HL-60 (cell line): ENCODE results near the gene PCDHB16.
A peak's percentile ranks its signal among the peaks of the same experiment; 100 is the strongest.
"Not testable (repeated sequence)": the region's sequence is repeated elsewhere in the genome, so short reads cannot be mapped to it uniquely, and the experiment has no call there.

ENCODE experiments used
- DNase-seq, 2 experiments: peaks; one replicate each; pipeline ENCODE4 v3.0.0-alpha.2; 2010 to 2020; ENCODE audit warnings: low read depth in 1 of 2, low spot score in 1 of 2
- H3K27ac ChIP-seq: fragments of 250-450 bp; sonication (Bioruptor Pico); replicated peaks from 2 replicates; pipeline ENCODE4 v1.5.1; 2020; ENCODE audit warnings: mild to moderate bottlenecking, moderate library complexity
- H3K27me3 ChIP-seq: fragments of 250-450 bp; sonication (Bioruptor Pico); 2 replicates; pipeline ENCODE4 v1.5.1; 2021; ENCODE audit warnings: mild to moderate bottlenecking, moderate library complexity; ENCODE audit not compliant: insufficient read depth, poor library complexity, severe bottlenecking
- H3K4me3 ChIP-seq: replicated peaks from 2 replicates; pipeline ENCODE4 v1.5.1; 2011; ENCODE audit warnings: mild to moderate bottlenecking, control low read depth, low read length; ENCODE audit not compliant: insufficient read depth
- CTCF ChIP-seq: IDR thresholded peaks from one replicate; pipeline ENCODE4 v1.5.1; 2011; ENCODE audit warnings: low read length, control low read depth, inconsistent platforms; ENCODE audit not compliant: insufficient read depth
- GABPA ChIP-seq: IDR thresholded peaks from 2 replicates; pipeline ENCODE4 v1.6.1; 2012; ENCODE audit warnings: low read depth
- POLR2AphosphoS5 ChIP-seq: IDR thresholded peaks from 2 replicates; pipeline ENCODE4 v1.6.1; 2012; ENCODE audit warnings: low read depth
- REST ChIP-seq: IDR thresholded peaks from 2 replicates; pipeline ENCODE4 v1.6.1; 2012; ENCODE audit warnings: low read depth; ENCODE audit not compliant: insufficient replicate concordance
- SPI1 ChIP-seq: IDR thresholded peaks from 2 replicates; pipeline ENCODE4 v1.6.1; 2012; ENCODE audit warnings: low read depth, mild to moderate bottlenecking, borderline replicate concordance

PCDHB16 gene

GRCh38 chr5:141175933-141176332, 6.3 kb upstream of the PCDHB16 start:
- H3K27ac ChIP-seq: no peak overlapping the region
- H3K27me3 ChIP-seq: no peaks in the 10 kb centered on the region
- TF ChIP-seq SPI1 (no peak), POLR2AphosphoS5 (no peak), GABPA (no peak), CTCF (no peak), REST (no peak)

GRCh38 chr5:141177577-141178191, 4.5 kb upstream of the PCDHB16 start, which contains the start of gene PCDHB8:
Gene PCDHB8 (plus strand): TSS chr5:141177790. CDS start chr5:141178035, 245 bp downstream.
- H3K27me3 ChIP-seq, H3K4me3 ChIP-seq, H3K27ac ChIP-seq: not testable (repeated sequence)
- peak in 1 of 2 experiments; percentile 12 for DNase-seq

More at GRCh38 chr5:141175933-141176332, 6.3 kb upstream of the PCDHB16 start:
- no peak overlapping the region for H3K4me3 ChIP-seq
- peak in 1 of 2 experiments; percentile 10 for DNase-seq

- H3K27ac ChIP-seq, H3K4me3 ChIP-seq, H3K27me3 ChIP-seq, DNase-seq: not testable (repeated sequence)
These were observed 2.8 kb upstream of the PCDHB16 start for GRCh38 chr5:141179371-141179770.

GRCh38 chr5:141179876-141180275, 2.3 kb upstream of the PCDHB16 start:
- H3K27me3 ChIP-seq, DNase-seq, H3K4me3 ChIP-seq, H3K27ac ChIP-seq: not testable (repeated sequence)

- Histone ChIP-seq H3K27me3 (no peaks in the 10 kb centered on the region), H3K4me3 (no peak overlapping the region), H3K27ac (no peak overlapping the region)
- TF ChIP-seq REST (no peak), CTCF (no peak), SPI1 (no peak), POLR2AphosphoS5 (no peak), GABPA (no peak)
- DNase-seq: no peak
These were observed 1.9 kb upstream of the PCDHB16 start for GRCh38 chr5:141180313-141180712.

GRCh38 chr5:141184117-141184855, 2.1 kb downstream of the PCDHB16 start:
- not testable (repeated sequence) for DNase-seq, H3K27ac ChIP-seq, H3K4me3 ChIP-seq, H3K27me3 ChIP-seq
